Stimulated activated CD4-positive, alpha-beta T cell treated with anti-CD3 and anti-CD28 coated beads, Interleukin-1b, Interleukin-23, amount 100 ng/mL, for 4 hours (primary cell): Measurements from ENCODE around the gene PCBP4.

Experiments
- DNase-seq, 2 donors: peaks; one replicate each; pipeline ENCODE4 v3.0.0-alpha.2; 2020; ENCODE audit warnings: low read depth in 2 of 2

Gene PCBP4

GRCh38 chr3:51974277-51974962 lies 7.2 kb upstream of the PCBP4 start:
- DNase-seq = no peak

GRCh38 chr3:51971350-51971749 lies 4.1 kb upstream of the PCBP4 start:
- DNase-seq = no peak

GRCh38 chr3:51970606-51971300 lies 3.5 kb upstream of the PCBP4 start:
- no peak for DNase-seq

GRCh38 chr3:51969841-51970240 lies 2.6 kb upstream of the PCBP4 start:
- DNase-seq = no peak

- DNase-seq = no peak
Measured at GRCh38 chr3:51968883-51969678, 1.8 kb upstream of the PCBP4 start.

- no peak for DNase-seq
Measured at GRCh38 chr3:51968170-51968775, 1.0 kb upstream of the PCBP4 start.

GRCh38 chr3:51966922-51967383 lies 301 bp downstream of the PCBP4 start:
- DNase-seq = no peak

GRCh38 chr3:51966486-51966885 lies 768 bp downstream of the PCBP4 start:
- no peak for DNase-seq

GRCh38 chr3:51966016-51966415 lies 1.2 kb downstream of the PCBP4 start:
- DNase-seq = no peak

- DNase-seq = no peak
Measured at GRCh38 chr3:51964521-51964920, 2.7 kb downstream of the PCBP4 start.

- DNase-seq = no peak
Measured at GRCh38 chr3:51963951-51964451, 3.3 kb downstream of the PCBP4 start.

GRCh38 chr3:51962854-51963530 lies 4.3 kb downstream of the PCBP4 start:
- DNase-seq = no peak

- DNase-seq = no peak
Measured at GRCh38 chr3:51961602-51962569, 5.4 kb downstream of the PCBP4 start.

- no peak for DNase-seq
Measured at GRCh38 chr3:51961011-51961410, 6.2 kb downstream of the PCBP4 start.

- DNase-seq = no peak
Measured at GRCh38 chr3:51960386-51960785, 6.9 kb downstream of the PCBP4 start.

- DNase-seq = no peak
Measured at GRCh38 chr3:51959651-51960050, 7.6 kb downstream of the PCBP4 start.

GRCh38 chr3:51958603-51959521 lies 8.4 kb downstream of the PCBP4 start:
- DNase-seq = no peak

GRCh38 chr3:51957520-51958205 lies 9.6 kb downstream of the PCBP4 start:
- no peak for DNase-seq
